H1 (cell line): ENCODE measurements around the gene ZNF433. TPM values are rescaled to one million over a fixed set of nuclear protein-coding genes. Genes with fewer than 3 reads are reported as not detected.

Experiments
- CTCF ChIA-PET: fragments of 300-600 bp; sonication (Branson Sonifier 250); formaldehyde crosslinking; loops from one replicate; lab custom pipeline; 2021; ENCODE audit not compliant: partially characterized antibody; lab: Charles Lee
- POLR2A ChIA-PET: fragments of 300-600 bp; sonication (Branson Sonifier 250); formaldehyde crosslinking; loops from one replicate; lab custom pipeline; 2021; ENCODE audit warnings: inconsistent platforms; ENCODE audit not compliant: partially characterized antibody; lab: Charles Lee
- DNase-seq, 2 experiments: peaks; one replicate each; pipeline versions ENCODE4 v3.0.0 to v3.0.0-alpha.2; 2010 to 2022; ENCODE audit warnings: low spot score in 2 of 2, low read depth in 1 of 2, mixed read lengths in 1 of 2
- FAIRE-seq: peaks from 2 replicates; lab custom pipeline; 2011; peaks lifted over from hg19 to GRCh38; lab: Jason Lieb, UNC
- H2AFZ ChIP-seq: 2 replicates; pipeline ENCODE4 v1.8.1; 2012; ENCODE audit warnings: low read length, inconsistent platforms
- H2AK5ac ChIP-seq: 2 replicates; pipeline ENCODE4 v1.6.1; 2013; ENCODE audit warnings: low read depth, low read length
- H2BK120ac ChIP-seq: replicated peaks from 2 replicates; pipeline ENCODE3; 2013; ENCODE audit warnings: low read depth, low read length, inconsistent platforms
- H2BK12ac ChIP-seq: 2 replicates; pipeline ENCODE4 v1.6.1; 2013; ENCODE audit warnings: low read depth, low read length
- H2BK15ac ChIP-seq: 2 replicates; pipeline ENCODE4 v1.6.1; 2013; ENCODE audit warnings: low read length
- H2BK20ac ChIP-seq: 2 replicates; pipeline ENCODE4 v1.6.1; 2013; ENCODE audit warnings: low read length
- H2BK5ac ChIP-seq: 2 replicates; pipeline ENCODE4 v1.6.1; 2013; ENCODE audit warnings: low read depth, low read length
- H3K14ac ChIP-seq: 2 replicates; pipeline ENCODE4 v1.6.1; 2013; ENCODE audit warnings: inconsistent platforms; ENCODE audit not compliant: insufficient read length
- H3K18ac ChIP-seq: 2 replicates; pipeline ENCODE4 v1.6.1; 2013; ENCODE audit warnings: low read length; ENCODE audit errors: extremely low read depth
- H3K23ac ChIP-seq: 2 replicates; pipeline ENCODE4 v1.6.1; 2013; ENCODE audit warnings: inconsistent platforms; ENCODE audit not compliant: insufficient read length
- H3K23me2 ChIP-seq: 2 replicates; pipeline ENCODE4 v1.6.1; 2013; ENCODE audit warnings: low read depth, low read length
- H3K27ac ChIP-seq: 2 replicates; pipeline ENCODE4 v1.6.1; 2011; ENCODE audit warnings: low read depth, low read length, inconsistent platforms
- H3K27me3 ChIP-seq, 4 experiments: replicated peaks in 1 of 4; 1 replicate in 1 of 4; 2 replicates in 3 of 4; pipeline versions ENCODE4 v1.6.1 to v1.8.1; 2011 to 2013; ENCODE audit warnings: low read length in 3 of 4, mild to moderate bottlenecking in 3 of 4, inconsistent platforms in 2 of 4, mixed read lengths in 2 of 4, moderate library complexity in 1 of 4; ENCODE audit not compliant: control insufficient read depth in 3 of 4, insufficient read depth in 3 of 4; ENCODE audit errors: extremely low read depth in 1 of 4
- H3K36me3 ChIP-seq, 4 experiments: 2 replicates each; pipeline versions ENCODE4 v1.6.1 to v1.8.1; 2011 to 2013; ENCODE audit warnings: mild to moderate bottlenecking in 4 of 4, low read length in 3 of 4, moderate library complexity in 2 of 4, control low read depth in 1 of 4, inconsistent platforms in 1 of 4; ENCODE audit not compliant: insufficient read depth in 4 of 4, control insufficient read depth in 2 of 4
- H3K4ac ChIP-seq: replicated peaks from 2 replicates; pipeline ENCODE3; 2013; ENCODE audit warnings: low read length, low read depth, mixed read lengths, inconsistent platforms; ENCODE audit not compliant: insufficient read length
- H3K4me1 ChIP-seq, 4 experiments: replicated peaks in 1 of 4; 1 replicate in 1 of 4; 2 replicates in 3 of 4; pipeline versions ENCODE4 v1.6.1 to v1.8.1; 2011 to 2013; ENCODE audit warnings: low read length in 3 of 4, inconsistent platforms in 2 of 4, mixed read lengths in 1 of 4; ENCODE audit not compliant: insufficient read depth in 4 of 4, control insufficient read depth in 3 of 4
- H3K4me2 ChIP-seq, 2 experiments: 2 replicates each; pipeline versions ENCODE4 v1.6.1 to v1.8.1; 2011 to 2013; ENCODE audit warnings: low read depth in 2 of 2, low read length in 2 of 2, control low read depth in 1 of 2, inconsistent platforms in 1 of 2, mild to moderate bottlenecking in 1 of 2; ENCODE audit not compliant: insufficient read depth in 1 of 2
- H3K4me3 ChIP-seq, 4 experiments: fragments of 200-600, 300-600 bp in 1 of 4; sonication (generic), shearing (Covaris generic), sonication (Bioruptor Twin) in 1 of 4; 2 replicates each; pipeline versions ENCODE4 v1.5.1 to v1.8.1; 2011 to 2016; ENCODE audit warnings: low read length in 4 of 4, low read depth in 3 of 4, control low read depth in 2 of 4, inconsistent platforms in 2 of 4, mild to moderate bottlenecking in 2 of 4, mixed read lengths in 1 of 4, moderate library complexity in 1 of 4; ENCODE audit not compliant: insufficient read depth in 2 of 4; ENCODE audit errors: extremely low read depth in 1 of 4
- H3K56ac ChIP-seq: replicated peaks from 2 replicates; pipeline ENCODE3; 2013; ENCODE audit warnings: low read depth, mild to moderate bottlenecking, mixed read lengths, low read length, inconsistent platforms; ENCODE audit not compliant: insufficient read length
- H3K79me1 ChIP-seq: 2 replicates; pipeline ENCODE4 v1.6.1; 2013; ENCODE audit warnings: low read depth, low read length, control low read depth
- H3K79me2 ChIP-seq, 2 experiments: 2 replicates each; pipeline versions ENCODE4 v1.6.1 to v1.8.1; 2012 to 2013; ENCODE audit warnings: low read length in 2 of 2, mild to moderate bottlenecking in 2 of 2, inconsistent platforms in 1 of 2; ENCODE audit not compliant: insufficient read depth in 2 of 2, control insufficient read depth in 1 of 2
- H3K9ac ChIP-seq, 4 experiments: replicated peaks in 1 of 4; 1 replicate in 1 of 4; 2 replicates in 3 of 4; pipeline versions ENCODE4 v1.6.1 to v1.8.1; 2011 to 2013; ENCODE audit warnings: low read depth in 3 of 4, low read length in 3 of 4, control low read depth in 2 of 4, mild to moderate bottlenecking in 2 of 4, moderate library complexity in 2 of 4, inconsistent platforms in 1 of 4; ENCODE audit errors: extremely low read depth in 1 of 4
- H3K9me3 ChIP-seq, 2 experiments: 2 replicates each; pipeline versions ENCODE4 v1.6.1 to v1.8.1; 2012 to 2013; ENCODE audit warnings: mild to moderate bottlenecking in 2 of 2, moderate library complexity in 2 of 2, control low read depth in 1 of 2, inconsistent platforms in 1 of 2, low read depth in 1 of 2, low read length in 1 of 2, mixed read lengths in 1 of 2; ENCODE audit not compliant: insufficient read depth in 2 of 2
- H4K20me1 ChIP-seq, 2 experiments: replicated peaks in 1 of 2; 2 replicates each; pipeline versions ENCODE3 to v1.8.1; 2011 to 2013; ENCODE audit warnings: inconsistent platforms in 2 of 2, low read length in 2 of 2, mild to moderate bottlenecking in 1 of 2; ENCODE audit not compliant: insufficient read depth in 2 of 2, control insufficient read depth in 1 of 2
- H4K5ac ChIP-seq: 2 replicates; pipeline ENCODE4 v1.6.1; 2013; ENCODE audit warnings: low read length, low read depth, mixed read lengths, inconsistent platforms; ENCODE audit not compliant: insufficient read length
- H4K8ac ChIP-seq: 2 replicates; pipeline ENCODE4 v1.8.0; 2013; ENCODE audit warnings: mild to moderate bottlenecking, moderate library complexity, low read length, inconsistent platforms; ENCODE audit not compliant: insufficient read depth; ENCODE audit errors: extremely low read depth
- H4K91ac ChIP-seq: replicated peaks from 2 replicates; pipeline ENCODE3; 2013; ENCODE audit warnings: low read length, mixed read lengths, inconsistent platforms; ENCODE audit not compliant: insufficient read length
- ASH2L ChIP-seq: fragments of 200-600, 300-600 bp; sonication (generic); IDR thresholded peaks from one replicate; pipeline ENCODE4 v1.7.1; 2017; ENCODE audit warnings: low read length
- EP300 ChIP-seq, 2 experiments: IDR thresholded peaks; 1 replicate in 1 of 2; 2 replicates in 1 of 2; pipeline ENCODE4 v1.6.1; 2011 to 2012; ENCODE audit warnings: low read depth in 2 of 2, low read length in 2 of 2, mild to moderate bottlenecking in 2 of 2, borderline replicate concordance in 1 of 2, inconsistent platforms in 1 of 2, moderate library complexity in 1 of 2
- EZH2 ChIP-seq: fragments of 200-600 bp; sonication (generic); IDR thresholded peaks from 2 replicates; pipeline ENCODE4 v1.7.1; 2012; ENCODE audit warnings: low read depth, mild to moderate bottlenecking, moderate library complexity, low read length, inconsistent platforms; ENCODE audit not compliant: severe bottlenecking
- JUN ChIP-seq: IDR thresholded peaks from 2 replicates; pipeline ENCODE4 v1.6.1; 2011; ENCODE audit warnings: low read depth, mild to moderate bottlenecking, improper control_type of control experiment, low read length
- POLR2A ChIP-seq, 2 experiments: IDR thresholded peaks; 1 replicate in 1 of 2; 2 replicates in 1 of 2; pipeline ENCODE4 v1.6.1; 2011; ENCODE audit warnings: low read depth in 2 of 2, low read length in 2 of 2, mild to moderate bottlenecking in 2 of 2; ENCODE audit errors: control extremely low read depth in 1 of 2
- RFX5 ChIP-seq: IDR thresholded peaks from 2 replicates; pipeline ENCODE4 v1.6.1; 2011; ENCODE audit warnings: low read depth, low read length, improper control_type of control experiment, borderline replicate concordance
- SRF ChIP-seq: IDR thresholded peaks from 2 replicates; pipeline ENCODE4 v1.6.1; 2011; ENCODE audit warnings: mild to moderate bottlenecking, low read depth, low read length, moderate library complexity
- TAF1 ChIP-seq: IDR thresholded peaks from 2 replicates; pipeline ENCODE4 v1.6.1; 2011; ENCODE audit warnings: mild to moderate bottlenecking, low read depth, low read length
- TAF7 ChIP-seq: optimal IDR thresholded peaks from 2 replicates; pipeline ENCODE3; 2011; ENCODE audit warnings: low read depth, mild to moderate bottlenecking, inconsistent platforms, low read length, moderate library complexity, borderline replicate concordance
- TBP ChIP-seq: IDR thresholded peaks from 2 replicates; pipeline ENCODE4 v1.6.1; 2011; ENCODE audit warnings: low read depth, low read length, improper control_type of control experiment
- WGBS, 2 experiments: shearing (Covaris generic) in 1 of 2; methylation state at CpG; one replicate each; pipeline versions ENCODE4 v1.1.6 to v1.1.7; 2013 to 2015; ENCODE audit warnings: low lambda C conversion rate in 2 of 2, mixed read lengths in 2 of 2, inconsistent platforms in 1 of 2, low coverage in 1 of 2, missing lambda C conversion rate in 1 of 2; ENCODE audit not compliant: insufficient replicate concordance in 2 of 2, insufficient coverage in 1 of 2, insufficient read length in 1 of 2; ENCODE audit errors: extremely low coverage in 1 of 2, missing lambda C conversion rate in 1 of 2; 5-methylcytosine and 5-hydroxymethylcytosine counted together
- polyA plus RNA-seq, 7 experiments: library from polyadenylated mRNA; depleted of rRNA in 3 of 7; stranded (reverse) in 5 of 7; unstranded in 2 of 7; fragments of >200 nt in 5 of 7; fragments of 200-250 nt in 2 of 7; gene quantifications; 1 replicate in 5 of 7; 2 replicates in 1 of 7; 4 replicates in 1 of 7; pipeline versions ENCODE4 v1.2.1 to v1.2.3, GENCODE V29; 2011 to 2013; ENCODE audit warnings: missing spikeins in 2 of 7, mixed read lengths in 2 of 7
- total RNA-seq: library from RNA; stranded (reverse); fragmentation: NEBNext Ultra II Directional; extraction: Animal tissue kit (Norgen Biotek cat#: 25700); gene quantifications from 2 replicates; pipeline ENCODE4 v1.2.1, GENCODE V29; 2021
- TF ChIP-seq, protein P1 (sequence below): IDR thresholded peaks from 2 replicates; pipeline ENCODE4 v1.6.1; 2012; ENCODE audit warnings: inconsistent platforms

ZNF433 gene
- total and polyA plus RNA-seq, 2 of the 8 experiments (the other 6 are each of a cell fraction or from before 2014, with no cell fraction given) = 0.68 to 1.8 TPM

DNA sequence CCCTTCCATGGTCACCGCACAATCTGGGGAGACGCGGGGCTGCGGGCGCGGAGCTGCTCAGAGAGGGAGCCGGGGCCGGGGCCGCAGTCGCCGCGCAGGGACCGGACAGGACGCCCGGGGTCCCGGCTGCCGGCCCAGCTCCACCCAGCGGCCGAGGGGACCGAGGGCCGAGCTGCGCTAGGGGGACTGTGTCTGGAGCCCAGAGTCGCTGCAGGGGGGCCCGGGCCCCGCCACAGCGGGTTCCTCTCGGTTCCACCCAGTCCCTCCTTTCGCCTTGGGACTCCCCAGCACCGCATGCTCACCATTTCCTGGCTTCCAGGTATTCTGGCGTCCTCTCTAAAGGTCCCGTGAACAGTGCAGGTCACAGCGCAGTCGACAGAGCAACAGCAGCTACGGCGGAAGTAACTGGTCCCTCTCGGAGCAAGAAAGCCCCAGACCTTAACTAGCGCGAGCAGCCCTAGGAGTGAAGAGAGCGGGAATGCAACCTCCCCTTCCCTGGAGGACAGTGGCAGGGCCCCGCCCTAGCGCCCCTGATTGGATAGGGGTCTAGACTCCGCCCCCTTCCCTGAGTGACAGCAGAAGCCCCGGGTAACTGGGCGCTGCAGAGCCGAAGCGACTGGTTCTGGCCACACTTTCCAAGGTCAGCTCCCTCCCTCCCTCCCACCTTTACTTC, 17.2 kb upstream of the ZNF433 start, which contains the start of gene ZNF878:
ZNF878 (minus strand) TSS at position 465 of the 673 bp plus-strand sequence; CDS start at position 305, 160 bp downstream.
- Histone ChIP-seq H3K23me2 (peaks cover 3% of the 10 kb centered on the region), H3K4me2 (peak within 1 kb of the TSS; percentile 70 to 84), H3K27ac (peak within 1 kb of the TSS; percentile 84; the same call in 1 of the 2 replicates), H3K14ac (no peak within 1 kb of the TSS), H4K20me1 (no peaks in the 10 kb centered on the region), H4K91ac (no peak within 1 kb of the TSS), H2AFZ (no peak within 1 kb of the TSS), H2BK15ac (0 out of 2 replicates have a peak within 1 kb of the TSS, but pooled peaks have one; percentile 46), H2BK120ac (no peak within 1 kb of the TSS), H3K27me3 (no peaks in the 10 kb centered on the region), H2BK20ac (no peak within 1 kb of the TSS; the same call in 1 of the 2 replicates), H3K79me1 (no peaks in the 10 kb centered on the region), H3K18ac (peak within 1 kb of the TSS; percentile 71), H3K36me3 (peaks cover 0 to 3% (median 0%) of the 10 kb centered on the region in 4 experiments; a peak in 2 of 8 replicates), H3K4me3 (peak within 1 kb of the TSS; percentile 42 to 92 (median 86)), H3K9ac (peak within 1 kb of the TSS; percentile 61 to 77 (median 65)), H3K4ac (peak within 1 kb of the TSS; percentile 73), H3K23ac (no peak within 1 kb of the TSS), H3K9me3 (peaks cover 4 to 9% of the 10 kb centered on the region in 2 experiments; a peak in 3 of 4 replicates), H4K5ac (peak within 1 kb of the TSS; percentile 82), H2BK5ac (peak within 1 kb of the TSS; percentile 72), H3K56ac (peak within 1 kb of the TSS; percentile 43), H2AK5ac (no peak within 1 kb of the TSS), H3K79me2 (peaks cover 0 to 4% of the 10 kb centered on the region in 2 experiments; a peak in 2 of 4 replicates), H4K8ac (peak within 1 kb of the TSS; percentile 96; the same call in 1 of the 2 replicates), H3K4me1 (peaks cover 0 to 6% (median 4%) of the 10 kb centered on the region in 4 experiments; a peak in 3 of 7 replicates), H2BK12ac (peak within 1 kb of the TSS; percentile 40; the same call in 1 of the 2 replicates)
- ChIA-PET CTCF (interaction anchor here (0.8 to 3.4 kb wide), 12 partner anchors 14 to 173 kb away, joined by 3 to 11 read pairs (median 3); partner anchors contain the start of genes ZNF20 and ZNF763), POLR2A (interaction anchor here (0.8 to 7.9 kb wide), 33 partner anchors 9 to 312 kb away, joined by 3 to 72 read pairs (median 5); partner anchors contain the start of genes ZNF136, ZNF20, ZNF433 and ZNF442)
- peak; percentile 95 to 97 for DNase-seq
- FAIRE-seq = peak; percentile 87
- 1% methylated on average over 27 of the region's 46 CpGs; no CpG with 5 or more reads in 1 of the 2 experiments for WGBS, 2 experiments
- no peak for TF ChIP-seq JUN
- TF ChIP-seq SRF = no peak
- peak; percentile 96 to 100 for TF ChIP-seq POLR2A (IDR thresholded peaks at IDR 0.05; ENCODE audit: control extremely low read depth in 1 of 2, low read depth in 2 of 2, low read length in 2 of 2)
- no peak; a peak in 1 of 3 replicates for TF ChIP-seq EP300 (IDR thresholded peaks at IDR 0.05; ENCODE audit: borderline replicate concordance in 1 of 2, low read depth in 2 of 2, low read length in 2 of 2)
- TF ChIP-seq TBP = peak; percentile 98
- TF ChIP-seq, protein P1, sequence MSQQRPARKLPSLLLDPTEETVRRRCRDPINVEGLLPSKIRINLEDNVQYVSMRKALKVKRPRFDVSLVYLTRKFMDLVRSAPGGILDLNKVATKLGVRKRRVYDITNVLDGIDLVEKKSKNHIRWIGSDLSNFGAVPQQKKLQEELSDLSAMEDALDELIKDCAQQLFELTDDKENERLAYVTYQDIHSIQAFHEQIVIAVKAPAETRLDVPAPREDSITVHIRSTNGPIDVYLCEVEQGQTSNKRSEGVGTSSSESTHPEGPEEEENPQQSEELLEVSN = peak; percentile 84
- peak; percentile 100 for TF ChIP-seq TAF1
- peak; percentile 98 for TF ChIP-seq TAF7
- peak; percentile 84 for TF ChIP-seq ASH2L
- no peak for TF ChIP-seq EZH2
- TF ChIP-seq RFX5 = no peak
